Muscle of arm (tissue), 14 donors: ENCODE measurements around the gene DPF1. TPM values are rescaled to one million over a fixed set of nuclear protein-coding genes. Genes with fewer than 3 reads are reported as not detected.
"Not testable (repeated sequence)": the region's sequence is repeated elsewhere in the genome, so short reads cannot be mapped to it uniquely, and the experiment has no call there.

ENCODE experiments used
- DNase-seq: peaks from one replicate; pipeline ENCODE4 v3.0.0-alpha.2; 2013
- long read RNA-seq, 11 donors: transcript quantifications; one replicate each; lab custom pipeline, GENCODE V29; 2026
- polyA plus RNA-seq, 12 donors: library from polyadenylated mRNA; unstranded; fragments of 120-200 nt; gene quantifications; one replicate each; pipeline ENCODE4 v1.2.1, GENCODE V29; 2013; ENCODE audit not compliant: insufficient read length in 12 of 12

DPF1 gene
- 10 to 100 TPM in 1 of 12 donors, 1 to 10 TPM in 10, not detected in 1; 2.8 to 18.2 (median 3.3) TPM for polyA plus RNA-seq
- long read RNA-seq, donor 1, partial matches to known transcripts = 0 of 1 reads
- long read RNA-seq, donor 1, other reads (novel, unspliced or antisense) = 0 of 1 reads
- long read RNA-seq, donor 2, partial matches to known transcripts = 0 of 2 reads
- long read RNA-seq, donor 2, other reads (novel, unspliced or antisense) = 0 of 2 reads
- long read RNA-seq, donor 3, partial matches to known transcripts = 0 of 1 reads
- long read RNA-seq, donor 3, other reads (novel, unspliced or antisense) = 0 of 1 reads
- long read RNA-seq, donor 4, partial matches to known transcripts = 72 of 72 reads
- long read RNA-seq, donor 4, other reads (novel, unspliced or antisense) = 0 of 72 reads
- long read RNA-seq, donor 5, partial matches to known transcripts = 0 of 1 reads
- long read RNA-seq, donor 5, other reads (novel, unspliced or antisense) = 0 of 1 reads
- long read RNA-seq, donor 6 = 0 reads
- long read RNA-seq, donor 7 = 0 reads
- long read RNA-seq, donor 8, partial matches to known transcripts = 0 of 1 reads
- long read RNA-seq, donor 8, other reads (novel, unspliced or antisense) = 0 of 1 reads
- long read RNA-seq, donor 9 = 0 reads
- long read RNA-seq, donor 10, partial matches to known transcripts = 0 of 1 reads
- long read RNA-seq, donor 10, other reads (novel, unspliced or antisense) = 0 of 1 reads
- long read RNA-seq, donor 11, partial matches to known transcripts = 282 of 293 reads
- long read RNA-seq, donor 11, other reads (novel, unspliced or antisense) = 11 of 293 reads

DNA sequence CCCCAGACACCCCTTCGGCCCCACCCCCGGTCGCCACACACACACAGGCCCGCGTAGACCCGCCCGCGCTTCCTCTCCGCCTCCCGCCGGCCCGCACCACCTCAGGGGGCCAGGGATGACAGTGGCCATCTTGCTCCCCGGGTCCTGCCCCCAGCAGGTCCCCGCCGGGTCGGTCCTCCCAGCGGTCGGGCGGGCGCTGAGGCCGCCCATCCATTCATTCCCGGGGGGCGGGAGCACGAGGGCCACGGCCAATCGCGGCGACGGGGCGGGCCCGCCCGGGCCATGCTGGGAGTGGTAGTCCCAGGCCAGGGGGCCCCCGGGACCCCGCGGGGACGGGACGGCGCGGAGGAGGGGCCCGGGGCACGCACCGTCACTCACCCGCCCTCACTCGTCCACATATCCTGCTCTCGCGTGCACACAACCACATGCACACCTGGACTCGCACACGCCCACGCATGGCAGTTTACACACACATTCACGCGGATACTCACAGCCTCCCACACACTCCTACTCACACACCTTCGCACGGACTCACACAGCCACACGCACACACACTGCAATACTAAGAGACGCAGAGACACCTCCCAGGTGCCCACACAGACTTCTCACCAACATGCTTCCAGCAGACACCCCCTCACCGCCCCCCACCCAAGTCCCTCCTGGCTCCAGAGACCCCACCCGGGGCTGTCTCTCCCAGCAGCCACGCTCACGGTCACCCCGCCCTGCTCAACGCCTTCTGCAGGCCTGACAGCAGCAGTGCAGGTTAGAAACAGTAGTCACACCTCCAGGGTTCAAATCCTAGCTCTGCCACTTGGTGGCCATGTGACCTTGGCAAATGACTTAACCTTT is at the start of gene DPF1:
DPF1 (minus strand) TSS at position 209 of the 849 bp plus-strand sequence; CDS start at position 129, 80 bp downstream.
- DNase-seq = peak; percentile 57

- DNase-seq = no peak
These were observed 49.5 kb upstream of the DPF1 start for GRCh38 chr19:38273499-38273898.

DNA sequence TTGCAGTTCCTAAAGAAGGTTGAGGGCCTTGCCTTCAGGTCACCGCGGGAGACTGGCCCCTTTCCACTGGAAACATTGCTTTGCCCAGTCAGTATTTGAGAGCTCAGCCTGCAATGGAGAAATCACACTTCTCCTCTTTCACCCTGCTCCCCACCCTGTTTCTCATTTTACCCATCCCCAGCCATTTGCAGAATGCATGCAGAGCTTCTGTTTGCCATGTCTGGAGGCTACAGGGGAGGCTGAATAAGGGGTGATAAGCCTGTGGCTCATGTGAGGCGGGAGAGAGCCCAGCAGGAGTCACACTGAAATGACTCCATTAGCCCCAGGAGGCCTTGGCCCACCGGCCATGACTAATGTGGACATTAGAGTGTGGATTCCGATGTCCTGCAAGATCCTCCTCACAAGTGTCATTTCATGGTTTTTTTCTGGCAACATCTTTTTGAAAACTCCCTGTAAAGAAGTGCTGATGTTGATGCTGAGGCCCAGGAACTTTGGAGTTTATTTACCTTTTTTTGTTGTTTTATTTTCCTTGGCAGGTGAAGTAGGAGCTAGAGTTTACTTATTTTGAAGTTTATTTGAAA is 46.7 kb upstream of the DPF1 start:
- DNase-seq = no peak

GRCh38 chr19:38268539-38268938 is 44.5 kb upstream of the DPF1 start:
- no peak for DNase-seq

GRCh38 chr19:38267761-38268483 is 43.9 kb upstream of the DPF1 start:
- DNase-seq = no peak

- DNase-seq = no peak
These were observed 43.1 kb upstream of the DPF1 start for GRCh38 chr19:38266981-38267597.

DNA sequence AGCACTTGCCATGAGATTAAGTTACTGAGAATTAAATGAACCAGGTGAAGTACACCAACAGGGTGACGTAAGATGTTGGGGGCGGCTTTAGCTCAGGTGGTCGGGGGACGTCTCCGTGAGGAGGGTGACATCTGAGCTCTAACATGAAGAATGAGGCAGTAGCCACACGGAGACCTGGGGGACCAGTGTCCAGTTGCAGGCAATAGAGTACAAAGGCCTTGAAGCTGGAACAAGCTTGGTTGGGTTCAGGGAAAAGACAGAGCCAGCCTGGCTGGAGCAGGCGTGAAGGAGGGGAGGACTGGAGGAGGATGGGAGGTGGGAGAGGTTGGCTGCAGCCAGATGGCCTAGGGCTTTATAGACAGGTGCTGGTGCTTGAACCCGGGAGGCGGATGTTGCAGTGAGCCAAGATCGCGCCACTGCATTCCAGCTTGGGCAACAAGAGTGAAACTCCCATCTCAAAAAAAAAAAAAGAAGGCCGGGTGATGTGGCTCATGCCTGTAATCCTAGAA is 42.0 kb upstream of the DPF1 start:
- no peak for DNase-seq

GRCh38 chr19:38265213-38265861 is 41.3 kb upstream of the DPF1 start:
- no peak for DNase-seq

- DNase-seq = no peak
These were observed 40.6 kb upstream of the DPF1 start, which contains the start of gene SPINT2 for GRCh38 chr19:38264486-38265212. Gene SPINT2 (plus strand): TSS chr19:38264573. CDS start chr19:38264893, 320 bp downstream.

DNA sequence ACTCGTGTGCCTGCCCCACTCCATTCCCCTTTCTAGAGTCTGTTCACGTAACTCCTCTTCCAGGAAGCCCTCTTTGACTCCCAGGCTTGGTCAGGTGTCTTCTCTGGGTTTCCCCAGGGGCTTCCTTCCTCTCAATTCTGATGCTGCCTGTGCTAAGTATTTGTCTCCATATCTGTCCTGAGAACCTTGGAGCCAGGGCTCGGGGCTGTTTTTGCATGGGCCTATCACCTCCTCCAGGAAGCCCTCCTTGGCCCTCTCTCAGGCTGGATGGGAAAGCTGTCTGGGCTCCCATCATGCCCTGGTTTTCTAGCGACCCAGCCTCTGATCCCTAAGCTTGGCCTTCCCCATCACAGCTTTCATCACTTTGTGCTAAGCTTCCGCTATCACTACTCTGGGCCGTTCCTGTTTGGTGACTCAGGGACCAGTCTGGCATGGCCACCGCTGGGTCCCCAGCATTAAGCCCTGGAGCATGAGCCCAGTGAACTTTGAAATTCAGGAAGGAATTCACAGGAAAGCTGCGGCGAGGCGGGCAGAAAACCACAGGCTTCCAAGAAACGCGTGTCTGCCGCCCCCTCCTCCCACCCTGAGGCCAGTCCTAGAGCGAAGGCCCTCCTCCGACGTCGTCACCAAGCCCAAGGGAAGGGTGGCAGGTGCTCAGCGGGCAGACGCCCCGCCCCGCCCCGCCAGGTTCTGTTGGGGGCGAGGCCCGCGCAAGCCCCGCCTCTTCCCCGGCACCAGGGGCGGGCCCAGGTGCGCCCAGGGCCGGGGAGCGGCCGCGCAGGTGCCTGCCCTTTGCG is 39.9 kb upstream of the DPF1 start:
- DNase-seq = no peak

DNA sequence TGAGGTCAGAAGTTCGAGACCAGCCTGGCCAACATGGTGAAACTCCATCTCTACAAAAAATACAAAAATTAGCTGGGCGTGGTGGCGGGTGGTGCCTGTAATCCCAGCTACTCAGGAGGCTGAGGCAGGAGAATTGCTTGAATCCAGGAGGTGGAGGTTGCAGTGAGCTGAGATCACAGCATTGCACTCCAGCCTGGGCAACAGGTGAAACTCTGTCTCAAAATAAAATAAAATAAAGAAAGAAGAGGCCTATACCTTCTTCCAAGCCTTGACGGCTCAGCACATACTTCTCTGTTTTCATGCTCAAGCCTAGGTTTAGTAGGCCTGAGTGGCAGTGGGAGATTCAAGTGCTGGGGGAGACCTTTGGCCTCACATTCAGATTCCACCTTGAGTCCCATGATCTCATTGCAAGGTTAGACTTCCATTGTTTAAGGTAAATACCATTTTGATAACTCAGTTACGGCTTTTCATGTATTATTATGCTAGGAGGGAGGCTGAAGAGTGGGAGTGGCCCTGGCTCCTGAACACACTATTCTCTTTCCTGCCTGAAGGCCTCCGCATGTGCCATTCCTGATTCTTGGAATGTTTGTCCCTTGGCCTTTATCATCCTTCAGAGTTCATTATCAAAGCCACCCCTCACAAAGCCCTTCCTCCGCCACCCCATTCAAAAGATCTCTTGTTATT is 38.7 kb upstream of the DPF1 start:
- no peak for DNase-seq

DNA sequence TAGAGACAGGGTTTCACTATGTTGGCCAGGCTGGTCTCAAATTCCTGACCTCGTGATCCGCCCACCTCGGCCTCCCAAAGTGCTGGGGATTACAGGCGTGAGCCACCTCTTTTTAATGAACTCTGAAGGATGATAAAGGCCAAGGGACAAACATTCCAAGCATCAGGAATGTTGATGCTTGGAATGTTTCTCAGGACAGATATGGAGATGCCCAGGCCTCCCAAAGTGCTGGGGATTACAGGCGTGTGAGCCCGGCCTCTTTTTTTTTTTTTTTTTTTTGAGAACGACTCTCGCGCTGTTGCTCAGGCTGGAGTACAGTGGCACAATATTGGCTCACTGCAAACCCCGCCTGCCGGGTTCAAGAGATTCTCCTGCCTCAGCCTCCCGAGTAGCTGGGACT is 37.9 kb upstream of the DPF1 start:
- not testable (repeated sequence) for DNase-seq

DNA sequence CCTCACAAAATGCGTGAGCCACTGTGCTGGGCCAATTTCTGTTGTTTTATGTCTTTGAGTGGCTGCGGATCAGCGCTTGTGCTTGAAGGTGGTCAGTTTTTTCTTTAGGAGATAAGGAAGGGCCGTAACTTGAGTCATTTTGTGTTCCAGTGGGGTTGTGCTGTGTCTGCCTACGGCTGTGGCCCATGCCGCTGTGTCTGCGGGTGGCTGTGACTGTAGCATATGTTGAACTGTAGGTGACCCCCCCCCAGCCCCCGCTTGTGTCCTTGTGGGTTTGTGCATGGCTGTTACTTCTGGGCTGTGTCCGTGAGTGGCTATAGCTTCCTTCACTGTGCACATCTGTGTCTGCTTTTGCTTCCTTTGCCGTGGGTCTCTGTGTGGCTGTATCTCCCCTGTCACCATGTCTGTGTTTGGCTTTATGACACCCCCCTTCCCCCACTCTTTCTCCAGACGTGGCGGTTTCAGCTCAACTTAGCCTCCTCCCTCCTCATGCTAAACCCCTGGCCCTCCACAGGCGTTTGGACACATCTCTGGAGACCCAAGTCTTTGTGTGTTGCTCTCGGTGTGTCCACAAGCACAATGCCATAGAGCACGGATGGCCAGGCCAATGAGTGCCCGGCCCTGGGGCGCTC is 31.5 kb upstream of the DPF1 start:
- no peak for DNase-seq

- DNase-seq = no peak
These were observed 29.8 kb upstream of the DPF1 start for GRCh38 chr19:38253788-38254187.

GRCh38 chr19:38252941-38253691 is 29.1 kb upstream of the DPF1 start:
- no peak for DNase-seq

GRCh38 chr19:38252385-38252784 is 28.4 kb upstream of the DPF1 start:
- DNase-seq = no peak
